NCI-H1105 treated with DMSO at 0.1 percent for 48 hours (cell line): Measurements from ENCODE around the gene TCHHL1.

Experiments used
- DNase-seq: peaks from one replicate; lab custom pipeline; 2025; lab: John Stamatoyannopoulos, UW

The TCHHL1 gene

GRCh38 chr1:152089014-152089674 is at the start of gene TCHHL1:
Gene TCHHL1 (minus strand): TSS chr1:152089064. CDS start chr1:152088143, 921 bp downstream.
- no peak for DNase-seq

GRCh38 chr1:152137215-152137614 is 48.4 kb upstream of the TCHHL1 start:
- no peak for DNase-seq

- no peak for DNase-seq
Observed at GRCh38 chr1:152130186-152130585, 41.3 kb upstream of the TCHHL1 start.

GRCh38 chr1:152127673-152128072 is 38.8 kb upstream of the TCHHL1 start:
- no peak for DNase-seq

- DNase-seq: no peak
Observed at GRCh38 chr1:152125834-152126443, 37.1 kb upstream of the TCHHL1 start.

- no peak for DNase-seq
Observed at GRCh38 chr1:152118915-152119314, 30.1 kb upstream of the TCHHL1 start.

- no peak for DNase-seq
Observed at GRCh38 chr1:152115344-152115743, 26.5 kb upstream of the TCHHL1 start, which contains the start of gene TCHH. Gene TCHH (minus strand): TSS chr1:152115444. CDS start chr1:152114080, 1,364 bp downstream.

GRCh38 chr1:152112885-152113432 is 24.1 kb upstream of the TCHHL1 start:
- DNase-seq: no peak

GRCh38 chr1:152112101-152112884 is 23.4 kb upstream of the TCHHL1 start:
- peak; percentile 15 for DNase-seq

GRCh38 chr1:152111515-152111968 is 22.7 kb upstream of the TCHHL1 start:
- peak; percentile 85 for DNase-seq

- peak; percentile 85 for DNase-seq
Observed at GRCh38 chr1:152110860-152111514, 22.1 kb upstream of the TCHHL1 start.

GRCh38 chr1:152110365-152110859 is 21.5 kb upstream of the TCHHL1 start:
- DNase-seq: peak; percentile 32

- DNase-seq: no peak
Observed at GRCh38 chr1:152109998-152110294, 21.1 kb upstream of the TCHHL1 start.

GRCh38 chr1:152109231-152109997 is 20.6 kb upstream of the TCHHL1 start:
- no peak for DNase-seq

GRCh38 chr1:152108882-152109222 is 20.0 kb upstream of the TCHHL1 start:
- no peak for DNase-seq

- DNase-seq: no peak
Observed at GRCh38 chr1:152107984-152108881, 19.4 kb upstream of the TCHHL1 start.

GRCh38 chr1:152107031-152107983 is 18.4 kb upstream of the TCHHL1 start:
- DNase-seq: no peak

- DNase-seq: no peak
Observed at GRCh38 chr1:152104854-152105253, 16.0 kb upstream of the TCHHL1 start.

GRCh38 chr1:152096931-152097330 is 8.1 kb upstream of the TCHHL1 start:
- no peak for DNase-seq
